IPS-18c (cell line): ENCODE results near the gene PLXND1.

ENCODE experiments used
- H3K4me3 ChIP-seq: 2 replicates; pipeline ENCODE4 v1.7.0; 2013; ENCODE audit warnings: low read depth, mild to moderate bottlenecking, low read length, moderate library complexity; ENCODE audit not compliant: insufficient read depth
- H3K9me3 ChIP-seq: one replicate; pipeline ENCODE4 v1.6.1; 2013; ENCODE audit warnings: mild to moderate bottlenecking, low read length, moderate library complexity; ENCODE audit not compliant: control insufficient read depth, insufficient read depth

Gene PLXND1

GRCh38 chr3:129608087-129608935 lies 1.8 kb upstream of the PLXND1 start:
- peaks cover 2% of the 10 kb centered on the region for H3K9me3 ChIP-seq
- no peak overlapping the region for H3K4me3 ChIP-seq

DNA sequence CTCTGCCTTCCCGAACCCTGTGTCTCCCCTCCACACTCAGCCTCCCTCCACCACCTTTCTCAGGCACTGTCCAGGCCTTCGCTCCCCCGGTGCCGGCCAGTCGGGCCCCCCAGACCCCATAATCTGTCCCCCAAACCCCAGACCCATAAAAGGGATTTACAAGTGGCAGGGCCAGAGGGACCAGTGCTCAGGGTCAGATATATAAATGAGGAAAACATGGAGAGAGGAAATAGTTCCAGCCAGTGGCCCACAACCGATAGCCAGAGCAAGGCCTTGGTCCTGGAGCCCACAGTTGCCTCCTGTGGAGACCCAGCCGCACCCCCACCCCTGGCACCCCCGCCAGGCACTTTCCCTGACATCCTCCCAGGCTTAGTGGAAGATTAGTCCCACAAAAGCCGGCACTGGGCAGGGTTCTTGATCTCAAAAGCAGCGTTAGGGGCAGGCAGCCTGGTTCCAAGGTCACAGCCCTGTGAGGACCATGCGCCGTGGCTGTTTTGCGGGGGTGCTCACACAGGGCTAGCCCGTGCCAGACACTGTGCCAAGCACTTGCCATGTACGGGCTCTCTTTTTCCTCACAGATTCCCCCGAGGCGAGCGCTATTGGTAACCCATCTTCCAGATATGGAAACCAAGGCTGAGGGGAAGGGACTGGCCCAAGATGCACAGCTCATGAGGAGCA lies 1.1 kb upstream of the PLXND1 start:
- Histone ChIP-seq H3K9me3 (peaks cover 2% of the 10 kb centered on the region), H3K4me3 (peak overlapping the region; percentile 85)

- H3K9me3 ChIP-seq, result peaks cover 2% of the 10 kb centered on the region
- peak overlapping the region; percentile 67 for H3K4me3 ChIP-seq
Measured at GRCh38 chr3:129605922-129606635, 397 bp downstream of the PLXND1 start.

- Histone ChIP-seq H3K4me3 (peak overlapping the region; percentile 67), H3K9me3 (peaks cover 2% of the 10 kb centered on the region)
Measured at GRCh38 chr3:129605203-129605921, 1.1 kb downstream of the PLXND1 start.

GRCh38 chr3:129604767-129605166 lies 1.7 kb downstream of the PLXND1 start:
- H3K9me3 ChIP-seq, result peaks cover 2% of the 10 kb centered on the region
- peak overlapping the region; percentile 55 for H3K4me3 ChIP-seq

- H3K9me3 ChIP-seq, result peaks cover 2% of the 10 kb centered on the region
- peak overlapping the region; percentile 55 for H3K4me3 ChIP-seq
Measured at GRCh38 chr3:129603991-129604749, 2.3 kb downstream of the PLXND1 start.

DNA sequence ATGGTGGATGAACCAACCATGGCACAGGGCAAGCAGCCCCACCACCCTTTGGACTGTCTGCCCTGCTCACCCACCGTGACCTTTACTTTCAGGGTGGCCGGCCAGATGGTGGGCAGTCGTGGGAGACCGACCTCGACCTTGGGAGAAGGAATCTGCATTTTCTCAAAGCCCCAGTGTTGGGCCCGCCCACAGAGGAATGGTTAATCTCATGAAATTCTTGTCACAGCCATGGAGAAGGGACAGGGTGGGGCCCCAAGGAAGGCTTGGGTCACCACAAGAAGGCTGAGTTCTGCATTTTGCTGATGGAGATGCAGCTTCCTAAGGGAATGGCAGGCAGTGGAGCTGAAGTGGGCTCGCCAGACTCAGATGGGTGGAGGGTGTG lies 2.9 kb downstream of the PLXND1 start:
- Histone ChIP-seq H3K4me3 (peak overlapping the region; percentile 21; the same call in 1 of the 2 replicates), H3K9me3 (peaks cover 2% of the 10 kb centered on the region)

DNA sequence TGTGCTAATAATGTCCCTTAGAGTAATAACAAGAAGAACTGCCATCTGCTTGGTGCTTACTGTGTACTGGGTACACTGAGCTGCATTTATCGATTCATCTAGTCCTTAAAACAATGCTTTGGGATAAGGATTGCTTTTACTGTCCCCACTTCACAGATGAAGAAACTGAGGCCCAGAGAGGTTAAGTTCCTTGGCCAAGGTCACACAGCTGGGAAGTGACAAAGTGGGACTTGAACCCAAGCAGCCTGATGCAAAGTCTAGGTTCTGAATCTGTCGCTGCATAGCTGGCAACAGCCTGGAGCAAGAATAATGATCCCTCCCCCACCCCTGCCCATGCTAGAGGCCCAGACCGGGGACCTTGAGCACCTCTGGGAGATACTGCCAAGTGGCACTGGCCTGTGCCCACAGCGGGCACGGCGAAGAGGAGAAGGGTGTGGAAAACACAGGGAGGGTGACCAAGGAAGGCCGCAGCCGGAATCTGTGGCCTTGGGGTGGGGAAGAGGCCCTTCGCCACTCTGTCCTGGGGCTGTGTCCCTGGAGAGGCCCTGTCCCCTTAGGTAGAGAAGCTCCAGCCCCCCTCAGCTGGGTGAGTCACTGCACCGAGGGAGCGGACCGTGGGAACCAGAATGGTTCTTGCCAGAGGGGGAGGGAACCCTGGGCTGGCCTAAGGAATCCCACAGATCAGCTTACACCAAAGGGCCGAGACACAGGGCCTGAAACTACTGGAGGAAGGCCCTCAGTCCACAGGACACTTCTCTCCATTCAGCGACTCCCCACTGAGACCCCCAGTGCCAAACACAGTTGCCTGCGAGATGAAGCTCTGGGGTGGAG lies 3.5 kb downstream of the PLXND1 start:
- peak overlapping the region; percentile 21; the same call in 1 of the 2 replicates for H3K4me3 ChIP-seq

GRCh38 chr3:129602309-129602708 lies 4.2 kb downstream of the PLXND1 start:
- Histone ChIP-seq H3K4me3 (no peak overlapping the region), H3K9me3 (peaks cover 2% of the 10 kb centered on the region)

More for the DNA sequence above, 3.5 kb downstream of the PLXND1 start:
- H3K9me3 ChIP-seq, result peaks cover 2% of the 10 kb centered on the region

DNA sequence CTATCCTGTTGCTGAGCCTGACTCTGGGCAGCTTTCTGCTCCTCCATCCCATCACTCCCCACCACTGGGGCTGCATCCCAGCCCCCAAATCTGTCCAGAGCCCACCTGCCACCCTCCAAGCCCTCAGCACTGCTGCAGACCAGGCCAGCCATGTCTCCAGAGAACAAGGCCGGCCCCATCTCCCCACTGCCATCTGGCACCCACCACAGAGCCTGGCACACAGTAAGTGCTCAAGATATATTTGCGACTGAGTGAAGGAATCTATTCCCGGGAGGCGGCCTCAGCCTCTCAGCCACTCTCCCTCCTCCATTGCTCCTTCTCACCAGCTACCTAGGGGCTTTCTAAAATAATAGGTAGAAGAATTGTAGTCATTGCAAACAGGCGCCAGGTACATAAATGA lies 4.8 kb downstream of the PLXND1 start:
- Histone ChIP-seq H3K4me3 (no peak overlapping the region), H3K9me3 (peaks cover 2% of the 10 kb centered on the region)

GRCh38 chr3:129600348-129600747 lies 6.1 kb downstream of the PLXND1 start:
- Histone ChIP-seq H3K4me3 (no peak overlapping the region), H3K9me3 (peaks cover 2% of the 10 kb centered on the region)

GRCh38 chr3:129599607-129600006 lies 6.9 kb downstream of the PLXND1 start:
- H3K4me3 ChIP-seq, result no peak overlapping the region; the same call in 1 of the 2 replicates

DNA sequence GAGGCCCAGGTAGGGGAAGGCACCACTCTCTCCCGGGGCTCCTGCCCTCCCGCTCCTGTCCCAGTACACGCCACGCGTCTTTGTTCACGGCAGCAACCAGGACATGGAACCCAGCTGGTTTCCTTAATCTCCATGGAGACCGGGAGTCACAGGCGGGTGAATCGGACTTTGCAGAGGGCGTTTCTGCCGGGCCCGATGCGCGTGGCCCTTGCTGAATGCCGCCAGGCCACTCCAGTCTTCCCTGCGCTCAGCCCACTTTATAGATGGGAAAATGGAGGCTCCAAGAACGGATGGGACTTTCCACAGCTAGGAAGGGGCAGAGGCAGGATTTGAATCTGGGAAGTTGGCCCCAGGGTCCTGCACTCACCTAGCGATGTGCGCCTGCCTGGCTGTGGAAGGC lies 7.4 kb downstream of the PLXND1 start:
- Histone ChIP-seq H3K9me3 (no peaks in the 10 kb centered on the region), H3K4me3 (no peak overlapping the region)

More at GRCh38 chr3:129599607-129600006, 6.9 kb downstream of the PLXND1 start:
- H3K9me3 ChIP-seq, result peaks cover 2% of the 10 kb centered on the region

GRCh38 chr3:129598484-129598883 lies 8.0 kb downstream of the PLXND1 start:
- Histone ChIP-seq H3K4me3 (no peak overlapping the region), H3K9me3 (no peaks in the 10 kb centered on the region)

DNA sequence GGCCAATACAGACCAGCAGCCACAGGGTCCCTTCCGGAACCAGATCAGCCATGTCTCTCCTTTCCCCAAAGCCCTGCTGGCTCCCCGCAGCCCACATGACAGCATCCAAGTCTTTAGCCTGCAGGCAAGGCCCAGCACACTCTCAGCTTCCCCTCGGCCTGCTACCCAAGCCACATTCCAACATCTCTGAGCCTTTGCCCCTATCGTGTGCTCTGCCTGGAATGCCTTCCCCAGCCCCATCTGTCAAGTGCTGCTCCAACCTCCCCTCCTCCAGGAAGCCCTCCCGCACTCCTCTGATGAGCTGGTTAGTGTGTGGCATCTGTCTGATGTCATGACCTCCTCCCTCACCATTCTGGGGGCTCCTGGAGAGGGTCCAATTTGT lies 8.5 kb downstream of the PLXND1 start:
- Histone ChIP-seq H3K4me3 (no peak overlapping the region), H3K9me3 (no peaks in the 10 kb centered on the region)
